SH-SY5Y (cell line): ENCODE results near the gene FOCAD.

Source experiments
- GATA2 ChIP-seq: IDR thresholded peaks from 2 replicates; pipeline ENCODE4 v1.6.1; 2011; ENCODE audit warnings: mild to moderate bottlenecking, low read depth, low read length
- GATA3 ChIP-seq: IDR thresholded peaks from 2 replicates; pipeline ENCODE4 v1.6.1; 2011; ENCODE audit warnings: low read depth, mild to moderate bottlenecking, low read length, moderate library complexity

- TF ChIP-seq GATA2 (no peak), GATA3 (no peak)
These were observed 34.7 kb upstream of the FOCAD start for GRCh38 chr9:20649381-20649780.
